Measurements from ENCODE around the gene MRTFA.
"Not testable (repeated sequence)": the region's sequence is repeated elsewhere in the genome, so short reads cannot be mapped to it uniquely, and the experiment has no call there.

Gene MRTFA

GRCh38 chr22:40602231-40602630, 34.3 kb downstream of the MRTFA start:
- TF ChIP-seq CTCF (IDR thresholded peaks at IDR 0.05; ENCODE audit: extremely low read depth, insufficient read depth, missing control alignments) = no peak
- in situ Hi-C loops (cut with MboI; ENCODE audit: low pct_unique_long_range_greater_than_20kb, low sequenced_read_pairs, unreplicated experiment) = no loop called here
- no peak for DNase-seq (ENCODE audit: low spot score)

GRCh38 chr22:40599731-40600130, 36.8 kb downstream of the MRTFA start:
- in situ Hi-C loops (cut with MboI; ENCODE audit: low pct_unique_long_range_greater_than_20kb, low sequenced_read_pairs, unreplicated experiment) = no loop called here
- no peak for DNase-seq (ENCODE audit: low spot score)
- TF ChIP-seq CTCF (IDR thresholded peaks at IDR 0.05; ENCODE audit: extremely low read depth, insufficient read depth, missing control alignments) = no peak

- DNase-seq (ENCODE audit: low spot score); in situ Hi-C loops (cut with MboI; ENCODE audit: low pct_unique_long_range_greater_than_20kb, low sequenced_read_pairs, unreplicated experiment): not testable (repeated sequence)
Observed at GRCh38 chr22:40598712-40599111, 37.8 kb downstream of the MRTFA start.

- in situ Hi-C loops (cut with MboI; ENCODE audit: low pct_unique_long_range_greater_than_20kb, low sequenced_read_pairs, unreplicated experiment) = no loop called here
- TF ChIP-seq CTCF (IDR thresholded peaks at IDR 0.05; ENCODE audit: extremely low read depth, insufficient read depth, missing control alignments) = no peak
Observed at GRCh38 chr22:40597526-40598430, 38.7 kb downstream of the MRTFA start.

GRCh38 chr22:40595497-40596234, 40.9 kb downstream of the MRTFA start:
- DNase-seq (ENCODE audit: low spot score) = no peak
- TF ChIP-seq CTCF (IDR thresholded peaks at IDR 0.05; ENCODE audit: extremely low read depth, insufficient read depth, missing control alignments) = no peak
- in situ Hi-C loops (cut with MboI; ENCODE audit: low pct_unique_long_range_greater_than_20kb, low sequenced_read_pairs, unreplicated experiment) = no loop called here

More at GRCh38 chr22:40597526-40598430, 38.7 kb downstream of the MRTFA start:
- DNase-seq (ENCODE audit: low spot score) = no peak

- TF ChIP-seq CTCF (IDR thresholded peaks at IDR 0.05; ENCODE audit: extremely low read depth, insufficient read depth, missing control alignments) = no peak
- no peak for DNase-seq (ENCODE audit: low spot score)
- in situ Hi-C loops (cut with MboI; ENCODE audit: low pct_unique_long_range_greater_than_20kb, low sequenced_read_pairs, unreplicated experiment) = no loop called here
Observed at GRCh38 chr22:40594924-40595323, 41.6 kb downstream of the MRTFA start.

GRCh38 chr22:40594346-40594745, 42.2 kb downstream of the MRTFA start:
- TF ChIP-seq CTCF (IDR thresholded peaks at IDR 0.05; ENCODE audit: extremely low read depth, insufficient read depth, missing control alignments) = no peak
- DNase-seq (ENCODE audit: low spot score) = no peak
- in situ Hi-C loops (cut with MboI; ENCODE audit: low pct_unique_long_range_greater_than_20kb, low sequenced_read_pairs, unreplicated experiment) = no loop called here
